Activated T-helper 1 cell treated with anti-CD3 and anti-CD28 coated beads, Interleukin-2, amount 50 U/mL, for 16 hours (primary cell): ENCODE results near the gene SHMT2.

ENCODE experiments used
- DNase-seq, 2 donors: peaks; one replicate each; pipeline ENCODE4 v3.0.0-alpha.2; 2020; ENCODE audit warnings: low read depth in 1 of 2, low spot score in 1 of 2

SHMT2 gene

DNA sequence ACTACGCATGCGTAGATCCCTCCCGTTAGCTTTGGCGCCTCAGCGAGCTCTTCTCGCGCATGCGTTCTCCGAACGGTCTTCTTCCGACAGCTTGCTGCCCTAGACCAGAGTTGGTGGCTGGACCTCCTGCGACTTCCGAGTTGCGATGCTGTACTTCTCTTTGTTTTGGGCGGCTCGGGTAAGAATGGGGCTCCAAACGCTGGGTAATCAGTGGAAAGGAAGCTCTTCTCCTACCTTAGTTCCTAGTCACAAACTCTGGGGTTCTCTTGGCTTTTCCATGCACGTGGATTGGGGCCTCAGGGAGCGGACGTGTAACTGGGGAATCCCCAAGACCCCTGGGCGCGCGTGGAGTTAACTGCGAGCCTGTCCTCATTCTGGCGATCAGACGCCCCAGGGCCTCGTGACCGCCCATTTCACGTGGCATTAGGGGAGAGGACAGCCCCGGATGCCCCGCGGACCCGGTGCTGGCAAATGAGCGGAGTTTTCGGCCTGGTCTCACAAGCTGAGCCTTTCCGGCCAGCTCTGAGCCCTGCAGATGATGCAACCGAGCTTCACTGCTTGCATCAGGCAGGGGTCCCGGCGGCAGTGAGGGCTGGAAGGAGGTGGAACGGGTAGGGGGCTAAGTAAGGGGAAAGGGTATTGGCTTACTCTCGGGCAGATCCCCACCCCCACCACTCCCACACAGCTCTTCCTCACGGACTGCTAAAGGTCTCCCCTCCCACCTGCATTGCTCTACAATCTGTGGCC, at the start of gene SHMT2:
Gene SHMT2 (plus strand): TSS at position 78 of the 747 bp plus-strand sequence. CDS start 68 bp downstream, at position 146.
- DNase-seq: peak; percentile 71 to 90

DNA sequence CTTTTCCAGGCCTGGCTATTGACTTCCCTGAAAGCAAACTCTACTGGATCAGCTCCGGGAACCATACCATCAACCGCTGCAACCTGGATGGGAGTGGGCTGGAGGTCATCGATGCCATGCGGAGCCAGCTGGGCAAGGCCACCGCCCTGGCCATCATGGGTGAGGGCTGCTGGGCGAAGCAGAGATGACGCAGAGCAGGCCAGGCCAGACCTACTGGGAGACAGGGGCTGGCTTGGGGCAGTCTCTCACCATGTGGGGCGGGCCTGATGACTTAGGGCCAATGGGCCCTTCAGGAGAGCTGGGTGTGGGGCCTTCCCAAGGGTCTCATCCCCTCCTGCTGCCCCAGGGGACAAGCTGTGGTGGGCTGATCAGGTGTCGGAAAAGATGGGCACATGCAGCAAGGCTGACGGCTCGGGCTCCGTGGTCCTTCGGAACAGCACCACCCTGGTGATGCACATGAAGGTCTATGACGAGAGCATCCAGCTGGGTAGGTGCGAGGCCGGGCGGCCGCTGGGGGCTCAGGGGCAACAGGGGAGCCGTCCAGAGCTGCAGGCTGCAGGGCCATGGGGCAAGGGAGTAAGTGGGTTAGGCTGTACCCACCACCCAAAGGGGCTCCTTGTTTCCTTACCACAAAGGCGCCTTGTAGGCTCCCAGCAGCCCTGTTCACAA, 49.1 kb upstream of the SHMT2 start:
- no peak for DNase-seq

DNA sequence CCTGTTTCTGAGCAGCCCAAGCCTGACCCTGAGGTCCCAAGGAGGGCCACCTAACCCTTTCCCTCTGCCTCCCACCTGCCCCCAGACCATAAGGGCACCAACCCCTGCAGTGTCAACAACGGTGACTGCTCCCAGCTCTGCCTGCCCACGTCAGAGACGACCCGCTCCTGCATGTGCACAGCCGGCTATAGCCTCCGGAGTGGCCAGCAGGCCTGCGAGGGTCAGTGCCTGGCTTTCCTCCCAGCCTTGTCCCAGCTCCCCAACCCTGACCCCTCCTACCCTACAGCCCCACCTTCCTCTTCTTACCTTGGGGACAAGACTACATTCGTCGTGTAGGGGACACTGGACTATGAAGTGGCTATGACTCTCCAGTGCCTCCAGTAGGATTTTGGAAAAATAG, 48.4 kb upstream of the SHMT2 start:
- DNase-seq: no peak

DNA sequence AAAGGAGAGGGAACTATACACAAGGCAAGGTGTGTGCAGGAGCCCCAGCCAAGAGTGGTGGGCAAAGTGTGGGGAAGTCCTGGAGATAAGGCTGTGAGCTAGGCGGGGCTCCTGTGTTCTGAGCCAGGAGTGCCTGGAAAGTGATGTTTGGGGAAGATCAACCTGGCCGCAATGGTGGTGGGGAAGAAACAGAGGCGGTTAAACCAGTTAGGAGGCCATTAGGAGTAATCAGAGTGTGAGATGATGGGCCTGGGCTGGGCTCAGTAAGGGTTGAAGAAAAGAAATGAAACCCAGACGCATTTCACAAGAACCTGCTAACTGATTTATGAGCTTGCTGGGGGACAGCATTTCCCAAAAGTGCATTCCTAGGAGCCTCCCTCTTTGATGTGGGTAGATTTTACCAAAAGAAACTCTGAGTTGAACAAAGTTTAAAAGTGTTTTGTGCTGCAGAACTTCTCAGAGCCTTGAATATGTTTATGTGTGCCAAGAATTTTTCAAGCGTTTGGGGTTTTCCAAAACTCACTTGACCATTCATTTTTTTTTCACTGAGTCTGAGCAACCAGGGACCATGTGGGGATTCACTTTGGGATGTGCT, 47.9 kb upstream of the SHMT2 start:
- DNase-seq: no peak

DNA sequence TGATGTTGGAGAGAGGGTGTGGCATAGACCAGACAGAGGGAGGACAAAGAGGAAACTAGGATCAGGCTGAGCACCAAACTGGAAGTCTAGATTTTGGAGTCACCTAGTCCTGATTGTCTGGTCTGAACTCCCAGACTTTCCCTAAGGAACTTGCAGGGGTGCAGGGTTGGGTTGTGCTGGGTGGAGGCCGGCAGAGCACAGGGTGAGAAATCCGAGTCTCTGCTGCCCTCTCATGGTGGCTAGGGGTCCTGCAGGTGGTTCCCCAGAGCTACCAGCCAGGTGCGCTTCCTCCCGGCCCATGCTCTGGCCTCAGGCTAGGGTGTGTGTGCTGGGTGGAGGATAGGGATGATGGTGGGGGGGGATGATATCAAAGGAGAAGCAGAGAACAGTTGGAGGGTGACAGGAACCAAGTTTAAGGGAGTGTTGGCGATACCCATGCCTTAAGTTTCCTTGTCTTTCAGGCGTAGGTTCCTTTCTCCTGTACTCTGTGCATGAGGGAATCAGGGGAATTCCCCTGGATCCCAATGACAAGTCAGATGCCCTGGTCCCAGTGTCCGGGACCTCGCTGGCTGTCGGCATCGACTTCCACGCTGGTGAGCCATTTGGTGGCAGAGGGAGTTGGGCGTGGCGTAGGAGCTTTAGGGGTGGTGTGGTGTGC, 46.5 kb upstream of the SHMT2 start:
- DNase-seq: peak; percentile 69 to 73

- DNase-seq: no peak
Observed at GRCh38 chr12:57183939-57184725, 45.4 kb upstream of the SHMT2 start.

- DNase-seq: no peak
Observed at GRCh38 chr12:57185403-57185802, 44.1 kb upstream of the SHMT2 start.

GRCh38 chr12:57185906-57186508, 43.5 kb upstream of the SHMT2 start:
- DNase-seq: no peak

DNA sequence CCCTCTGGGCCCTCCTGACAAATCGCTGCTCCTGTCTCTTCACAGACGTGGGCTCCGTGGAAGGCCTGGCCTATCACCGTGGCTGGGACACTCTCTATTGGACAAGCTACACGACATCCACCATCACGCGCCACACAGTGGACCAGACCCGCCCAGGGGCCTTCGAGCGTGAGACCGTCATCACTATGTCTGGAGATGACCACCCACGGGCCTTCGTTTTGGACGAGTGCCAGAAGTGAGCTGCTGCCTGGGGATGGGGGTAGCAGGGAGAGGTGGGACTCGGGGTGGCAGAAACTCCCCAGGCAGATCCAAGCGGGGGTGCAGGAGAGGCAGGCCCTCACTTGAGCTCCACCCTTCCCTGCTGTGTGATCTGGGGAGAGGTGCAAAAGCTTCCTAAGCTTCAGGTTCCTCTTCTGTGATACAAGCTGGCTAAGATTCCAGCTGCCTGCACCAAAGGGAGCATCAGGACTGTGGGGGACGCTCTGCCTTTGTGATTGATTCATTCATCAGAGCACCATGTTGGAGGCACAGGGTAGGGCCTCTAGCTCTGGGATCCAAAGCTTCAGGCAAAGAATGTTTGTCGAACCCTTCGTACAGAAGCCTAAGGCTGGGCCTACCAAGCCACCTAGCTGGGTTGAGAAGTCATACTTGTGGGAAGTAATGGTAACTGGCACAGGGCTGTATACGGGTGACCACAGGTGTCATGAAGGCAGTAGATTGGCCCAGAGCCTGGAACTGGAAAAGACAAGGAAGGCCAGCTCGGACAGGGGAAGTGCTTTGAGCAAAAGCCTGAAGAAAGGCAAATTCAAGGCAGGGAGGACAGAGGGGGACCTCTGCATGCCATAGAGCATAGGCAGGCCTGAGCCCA, 42.1 kb upstream of the SHMT2 start:
- DNase-seq: no peak

DNA sequence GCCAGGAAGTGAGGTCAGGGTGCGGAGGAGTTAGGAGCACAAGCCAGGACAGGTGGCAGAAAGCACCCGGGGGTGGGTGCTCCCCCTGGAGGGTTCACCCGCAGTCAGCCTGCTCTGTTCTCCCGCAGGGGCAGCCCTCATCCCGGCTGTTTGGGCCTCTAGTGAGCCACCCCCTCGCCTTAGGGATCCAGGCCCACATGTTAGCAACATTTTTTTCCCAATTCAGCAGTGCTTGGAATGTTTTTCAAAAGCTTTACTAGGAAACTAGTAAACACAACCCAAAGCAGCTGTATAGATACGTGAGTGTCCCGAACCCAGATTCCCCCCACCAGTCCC, 41.5 kb upstream of the SHMT2 start:
- DNase-seq: no peak

- DNase-seq: no peak
Observed at GRCh38 chr12:57190037-57190436, 39.5 kb upstream of the SHMT2 start.

DNA sequence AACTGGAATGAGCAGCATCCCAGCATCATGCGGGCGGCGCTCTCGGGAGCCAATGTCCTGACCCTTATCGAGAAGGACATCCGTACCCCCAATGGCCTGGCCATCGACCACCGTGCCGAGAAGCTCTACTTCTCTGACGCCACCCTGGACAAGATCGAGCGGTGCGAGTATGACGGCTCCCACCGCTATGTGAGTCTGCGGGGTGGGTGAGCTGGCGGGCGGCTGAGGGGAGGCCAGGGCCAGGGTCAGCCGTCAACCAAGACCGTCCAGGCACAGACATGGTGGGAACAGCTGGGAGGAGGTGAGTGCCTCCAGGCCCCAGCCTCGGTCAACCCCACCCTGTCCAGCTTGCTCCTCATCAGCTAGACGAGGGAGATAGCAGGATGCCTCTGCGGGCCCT, 38.7 kb upstream of the SHMT2 start:
- DNase-seq: no peak

DNA sequence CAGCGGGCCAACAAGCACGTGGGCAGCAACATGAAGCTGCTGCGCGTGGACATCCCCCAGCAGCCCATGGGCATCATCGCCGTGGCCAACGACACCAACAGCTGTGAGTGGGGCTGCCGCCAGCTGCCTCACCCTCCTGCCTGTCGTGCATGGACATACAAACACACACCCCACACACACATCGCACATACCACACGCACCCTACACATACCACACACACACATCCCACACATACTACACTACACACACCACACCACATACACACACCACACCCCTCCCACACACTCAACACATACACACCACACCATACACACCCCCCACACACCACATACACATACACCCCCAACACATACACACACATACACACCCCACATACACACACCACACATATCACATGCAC, 38.1 kb upstream of the SHMT2 start:
- DNase-seq: no peak

GRCh38 chr12:57192920-57193319, 36.6 kb upstream of the SHMT2 start:
- no peak for DNase-seq

GRCh38 chr12:57193706-57194245, 35.7 kb upstream of the SHMT2 start:
- no peak for DNase-seq

GRCh38 chr12:57194253-57194652, 35.3 kb upstream of the SHMT2 start:
- DNase-seq: no peak

- no peak for DNase-seq
Observed at GRCh38 chr12:57195186-57195585, 34.3 kb upstream of the SHMT2 start.

GRCh38 chr12:57195611-57196371, 33.7 kb upstream of the SHMT2 start:
- no peak for DNase-seq

DNA sequence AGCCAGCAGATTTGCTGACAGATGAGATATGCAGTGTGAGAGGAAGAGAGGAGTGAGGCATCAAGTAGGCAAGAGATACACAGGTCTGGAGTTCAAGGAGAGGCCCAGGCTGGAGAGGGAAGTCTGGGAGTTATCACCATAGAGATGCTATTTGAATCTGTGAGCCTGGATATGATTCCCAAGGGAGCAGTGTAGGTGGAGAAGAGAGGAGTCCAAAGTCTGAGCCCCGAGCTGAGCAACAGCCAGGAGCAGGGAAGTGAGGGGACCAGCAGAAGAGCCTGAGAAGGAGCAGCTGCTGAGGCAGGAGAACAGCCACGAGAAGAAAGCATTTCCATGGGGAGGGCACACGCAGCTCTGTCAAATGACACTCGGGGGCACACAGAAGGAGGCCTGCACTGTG, 33.1 kb upstream of the SHMT2 start:
- DNase-seq: no peak
